Tibial artery (tissue), 4 donors: Measurements from ENCODE around the gene CLNS1A.

Source experiments
- DNase-seq, 2 donors: peaks; one replicate each; pipeline ENCODE4 v3.0.0-alpha.2; 2019
- H3K27ac ChIP-seq, 2 donors: fragments of 200-600 bp; sonication (generic) in 1 of 2; 1 replicate in 1 of 2; 2 replicates in 1 of 2; pipeline ENCODE4 v1.5.1; 2018 to 2019; ENCODE audit warnings: mild to moderate bottlenecking in 1 of 2
- H3K27me3 ChIP-seq, 2 donors: fragments of 200-600 bp; sonication (generic) in 1 of 2; one replicate each; pipeline versions ENCODE4 v1.5.1 to v1.6.0; 2016 to 2019
- H3K36me3 ChIP-seq, 3 donors: fragments of 200-600 bp; sonication (generic) in 2 of 3; one replicate each; pipeline ENCODE4 v1.5.1; 2016 to 2019; ENCODE audit warnings: mild to moderate bottlenecking in 2 of 3
- H3K4me1 ChIP-seq, 4 donors: fragments of 200-600 bp; sonication (generic) in 2 of 4; 1 replicate in 3 of 4; 2 replicates in 1 of 4; pipeline ENCODE4 v1.5.1; 2016 to 2019
- H3K4me3 ChIP-seq, 2 donors: fragments of 200-600 bp; sonication (generic) in 1 of 2; 1 replicate in 1 of 2; 2 replicates in 1 of 2; pipeline ENCODE4 v1.5.1; 2018 to 2019; ENCODE audit warnings: mild to moderate bottlenecking in 2 of 2
- H3K9me3 ChIP-seq, 3 donors: fragments of 200-600 bp; sonication (generic) in 1 of 3; one replicate each; pipeline ENCODE4 v1.5.1; 2016 to 2019
- CTCF ChIP-seq, 2 experiments: fragments of 200-600 bp in 1 of 2; fragments of 450-650 bp in 1 of 2; IDR thresholded peaks; one replicate each; pipeline ENCODE4 v1.5.1; 2017 to 2019; ENCODE audit warnings: antibody characterized with exemption in 2 of 2, mild to moderate bottlenecking in 1 of 2, moderate library complexity in 1 of 2
- intact Hi-C: fragments of 100-400 bp; cut with DNase I; formaldehyde crosslinking; loops from one replicate; pipeline ENCODE4 v1.15.0; 2023; ENCODE audit warnings: low total_unique reads

CLNS1A gene

DNA sequence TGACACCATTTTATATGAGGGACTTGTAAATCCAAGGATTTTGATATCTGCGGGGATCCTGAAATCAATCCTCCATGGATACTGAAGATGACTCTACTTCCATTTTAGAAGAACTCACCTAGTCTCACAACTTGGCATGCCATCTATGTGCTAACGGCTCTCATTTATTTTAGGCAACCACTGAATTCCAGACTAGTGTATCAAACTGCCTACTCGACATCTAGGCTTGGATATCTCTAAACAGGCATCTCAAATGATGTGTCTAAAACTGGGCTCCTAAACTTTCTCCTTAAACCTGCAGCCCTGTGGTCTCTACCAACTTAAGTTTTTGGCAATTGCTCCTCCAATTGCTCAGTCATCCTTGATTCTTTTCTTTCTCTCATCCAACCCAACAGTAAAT lies 31.2 kb upstream of the CLNS1A start:
- no peaks in the 10 kb centered on the region for H3K9me3 ChIP-seq
- peaks cover 57 to 92% (median 65%) of the 10 kb centered on the region in 3 donors for H3K36me3 ChIP-seq
- no peak for DNase-seq
- no peak overlapping the region for H3K4me3 ChIP-seq
- intact Hi-C loops = no loop called here
- TF ChIP-seq CTCF (IDR thresholded peaks at IDR 0.05) = no peak
- no peaks in the 10 kb centered on the region for H3K27me3 ChIP-seq
- no peak overlapping the region for H3K27ac ChIP-seq
- H3K4me1 ChIP-seq = no peaks in the 10 kb centered on the region

GRCh38 chr11:77665240-77665965 lies 27.8 kb upstream of the CLNS1A start:
- Histone ChIP-seq H3K36me3 (peaks cover 32 to 65% (median 36%) of the 10 kb centered on the region in 3 donors), H3K27me3 (no peaks in the 10 kb centered on the region), H3K4me1 (no peaks in the 10 kb centered on the region), H3K9me3 (no peaks in the 10 kb centered on the region), H3K27ac (no peak overlapping the region), H3K4me3 (no peak overlapping the region)
- TF ChIP-seq CTCF (IDR thresholded peaks at IDR 0.05) = no peak
- DNase-seq = no peak
- intact Hi-C loops = no loop called here

- no peaks in the 10 kb centered on the region for H3K4me1 ChIP-seq
- TF ChIP-seq CTCF (IDR thresholded peaks at IDR 0.05) = no peak
- intact Hi-C loops = no loop called here
- no peaks in the 10 kb centered on the region for H3K27me3 ChIP-seq
- no peak overlapping the region for H3K4me3 ChIP-seq
- no peak for DNase-seq
- no peaks in the 10 kb centered on the region for H3K9me3 ChIP-seq
- peaks cover 2 to 27% (median 5%) of the 10 kb centered on the region in 3 donors for H3K36me3 ChIP-seq
- no peak overlapping the region for H3K27ac ChIP-seq
Measured at GRCh38 chr11:77661670-77662069, 24.1 kb upstream of the CLNS1A start.

DNA sequence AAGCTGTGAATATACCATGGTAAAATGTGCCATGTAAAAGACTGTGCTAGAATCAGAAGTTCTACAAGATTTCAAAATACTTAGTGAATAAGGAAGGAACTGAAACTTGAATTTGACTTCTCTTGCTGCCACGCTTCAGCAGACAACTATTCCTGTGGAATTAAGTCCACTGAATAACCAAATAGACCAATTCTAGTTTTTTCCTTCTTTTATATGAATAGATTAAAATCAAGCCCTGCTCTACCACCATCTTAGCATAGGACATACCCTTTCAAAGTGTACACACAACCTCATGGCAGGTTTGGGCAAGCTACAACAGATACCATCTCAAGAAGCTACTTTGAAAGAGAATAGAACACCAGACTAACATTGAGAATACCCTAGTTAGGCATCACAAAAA lies 23.4 kb upstream of the CLNS1A start:
- peaks cover 0 to 20% (median 5%) of the 10 kb centered on the region in 3 donors for H3K36me3 ChIP-seq
- no peak for DNase-seq
- H3K4me1 ChIP-seq = no peaks in the 10 kb centered on the region
- H3K9me3 ChIP-seq = no peaks in the 10 kb centered on the region
- no peak overlapping the region for H3K4me3 ChIP-seq
- no peak for TF ChIP-seq CTCF (IDR thresholded peaks at IDR 0.05)
- no peak overlapping the region for H3K27ac ChIP-seq
- H3K27me3 ChIP-seq = no peaks in the 10 kb centered on the region
- intact Hi-C loops = no loop called here

GRCh38 chr11:77658213-77659013 lies 20.8 kb upstream of the CLNS1A start:
- Histone ChIP-seq H3K27me3 (no peaks in the 10 kb centered on the region), H3K4me3 (no peak overlapping the region), H3K4me1 (no peaks in the 10 kb centered on the region), H3K27ac (no peak overlapping the region), H3K9me3 (no peaks in the 10 kb centered on the region), H3K36me3 (no peaks in the 10 kb centered on the region)
- no peak for DNase-seq
- intact Hi-C loops = no loop called here
- no peak for TF ChIP-seq CTCF (IDR thresholded peaks at IDR 0.05)
